Activated T-helper 1 cell treated with anti-CD3 and anti-CD28 coated beads, Interleukin-12 subunit alpha, Interleukin-12 subunit beta, Interleukin-2, Interleukin-4 antibody, amounts not matched to agents 30 ng/mL and 10 ng/mL and 1 ng/mL, durations not matched to agents 14 hours and 24 hours and 36 hours (primary cell): Measurements from ENCODE around the gene SAMD4A. TPM values are rescaled to one million over a fixed set of nuclear protein-coding genes. Genes with fewer than 3 reads are reported as not detected.

Source experiments
- DNase-seq: peaks from one replicate; pipeline ENCODE4 v3.0.0; 2021; ENCODE audit warnings: low spot score
- H3K27ac Mint-ChIP-seq: one replicate; pipeline ENCODE4 v1.8.0; 2021; ENCODE audit warnings: mild to moderate bottlenecking, mixed read lengths
- H3K27me3 Mint-ChIP-seq: one replicate; pipeline ENCODE4 v1.8.0; 2022; ENCODE audit warnings: mild to moderate bottlenecking, moderate library complexity, mixed read lengths; ENCODE audit not compliant: insufficient read depth
- H3K36me3 Mint-ChIP-seq: one replicate; pipeline ENCODE4 v1.8.0; 2021; ENCODE audit warnings: low read depth, mixed read lengths
- H3K4me1 Mint-ChIP-seq: one replicate; pipeline ENCODE4 v1.8.0; 2021; ENCODE audit warnings: low read depth, mixed read lengths
- H3K4me3 Mint-ChIP-seq: one replicate; pipeline ENCODE4 v1.8.0; 2021; ENCODE audit warnings: mild to moderate bottlenecking, moderate library complexity, mixed read lengths
- H3K9me3 Mint-ChIP-seq: one replicate; pipeline ENCODE4 v1.8.0; 2021; ENCODE audit warnings: mixed read lengths
- intact Hi-C: fragments of 100-400 bp; cut with micrococcal nuclease; formaldehyde crosslinking; loops from one replicate; pipeline ENCODE4 v1.15.1; 2024
- total RNA-seq: library from RNA; stranded (reverse); gene quantifications from 2 replicates; pipeline ENCODE4 v1.2.3, GENCODE V29; 2022

SAMD4A gene
- total RNA-seq, 1 donor from 2014 or later, result 1.8 TPM

DNA sequence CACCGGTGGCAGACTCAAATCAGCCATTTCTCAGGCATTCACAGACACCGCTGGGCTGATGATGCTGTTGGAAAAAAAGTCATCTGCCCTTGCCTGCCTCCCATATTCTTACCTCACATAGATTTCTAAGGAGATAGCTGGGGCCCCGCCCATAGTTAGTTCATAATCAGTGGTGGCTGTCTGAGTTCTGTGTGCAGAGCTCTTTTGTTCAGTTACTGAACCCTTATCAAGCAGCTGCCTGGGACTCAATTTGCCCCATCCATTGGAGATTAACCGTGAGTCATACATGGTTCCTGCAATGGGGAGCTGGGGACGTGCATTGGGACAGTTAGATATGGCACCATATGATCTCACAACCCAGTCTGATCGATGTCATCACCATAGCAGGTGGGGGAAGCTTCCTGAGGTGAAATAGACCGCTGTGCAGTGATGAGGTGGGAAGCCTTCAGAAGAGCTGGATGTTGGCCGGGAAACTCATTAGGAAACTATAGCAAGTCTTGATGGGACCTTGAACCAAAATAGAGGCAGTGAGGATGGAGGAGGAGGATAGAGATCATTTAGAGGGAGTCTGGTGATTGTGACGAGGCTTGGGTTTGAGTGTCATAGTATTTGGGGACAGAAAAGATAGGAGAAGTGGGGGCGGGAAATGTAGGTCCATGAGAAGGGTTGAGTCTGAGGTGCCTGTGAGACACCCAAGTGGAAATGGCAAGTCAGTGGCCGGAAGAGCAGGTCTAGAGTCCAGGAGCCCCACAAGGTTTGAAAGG, 187.9 kb downstream of the SAMD4A start:
- Mint-ChIP-seq H3K27ac (no peak overlapping the region), H3K9me3 (no peaks in the 10 kb centered on the region), H3K4me3 (no peak overlapping the region), H3K4me1 (peaks cover 10% of the 10 kb centered on the region), H3K27me3 (peaks cover 17% of the 10 kb centered on the region), H3K36me3 (no peaks in the 10 kb centered on the region)
- intact Hi-C loops, result no loop called here
- no peak for DNase-seq

DNA sequence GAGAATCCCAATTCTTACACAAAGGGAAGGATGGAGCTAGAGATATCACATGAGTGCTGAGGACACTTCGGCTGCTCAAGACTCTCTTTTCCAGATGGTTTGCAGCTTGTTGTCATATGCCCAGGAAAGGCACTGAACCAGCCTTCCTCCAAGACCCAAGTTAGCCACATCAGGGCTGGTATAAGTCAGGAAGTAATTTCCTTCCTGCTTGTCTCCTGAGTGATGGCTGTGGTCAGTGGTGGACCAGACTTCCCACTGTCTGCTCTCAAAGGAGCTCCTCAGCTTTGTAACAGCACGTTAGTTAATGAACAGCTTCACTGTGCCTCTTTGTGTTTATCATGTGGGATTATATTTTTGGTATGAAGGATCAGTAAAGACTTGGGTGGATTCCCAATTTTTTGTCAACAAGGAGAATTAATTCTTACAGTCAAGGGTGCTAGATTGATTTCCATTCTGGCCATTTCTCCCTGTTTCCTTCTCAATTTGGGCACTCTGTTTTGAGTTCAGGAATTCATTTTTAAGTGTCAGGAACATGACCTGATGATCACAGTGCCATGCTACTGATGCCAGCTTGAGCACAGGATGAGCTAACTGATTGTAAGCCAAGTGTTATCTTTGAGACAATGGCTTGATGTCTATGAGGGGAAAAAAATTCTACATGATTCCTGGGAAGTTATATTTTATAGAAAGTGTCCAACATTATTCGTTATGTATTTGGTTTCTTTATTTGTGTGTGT, 189.9 kb downstream of the SAMD4A start:
- no peak for DNase-seq
- H3K27ac Mint-ChIP-seq, result no peak overlapping the region
- no peaks in the 10 kb centered on the region for H3K9me3 Mint-ChIP-seq
- no peak overlapping the region for H3K4me3 Mint-ChIP-seq
- intact Hi-C loops, result no loop called here
- peaks cover 15% of the 10 kb centered on the region for H3K4me1 Mint-ChIP-seq
- peaks cover 13% of the 10 kb centered on the region for H3K27me3 Mint-ChIP-seq
- no peaks in the 10 kb centered on the region for H3K36me3 Mint-ChIP-seq

DNA sequence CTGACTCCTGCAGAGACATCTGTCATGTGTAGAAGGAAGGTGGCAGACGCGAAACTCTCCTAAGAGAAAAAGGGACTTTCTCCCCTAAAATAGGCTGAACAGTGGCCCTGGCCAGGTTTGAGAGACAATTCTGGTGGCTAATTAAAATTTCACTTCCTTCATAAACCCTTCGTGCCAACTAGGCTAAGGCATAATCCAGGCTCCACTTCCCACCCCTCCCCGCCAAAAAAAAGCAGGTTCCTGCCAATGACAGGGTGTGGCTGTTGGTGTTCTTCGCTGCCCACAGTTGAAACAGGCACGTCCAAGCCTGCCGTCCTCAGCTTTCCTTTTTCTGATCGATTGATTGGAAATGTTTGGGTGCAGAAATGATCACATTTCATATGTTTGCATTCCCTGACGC, 191.1 kb downstream of the SAMD4A start:
- no peaks in the 10 kb centered on the region for H3K36me3 Mint-ChIP-seq
- intact Hi-C loops, result no loop called here
- peaks cover 22% of the 10 kb centered on the region for H3K4me1 Mint-ChIP-seq
- no peaks in the 10 kb centered on the region for H3K9me3 Mint-ChIP-seq
- H3K4me3 Mint-ChIP-seq, result no peak overlapping the region
- no peak for DNase-seq
- peaks cover 13% of the 10 kb centered on the region for H3K27me3 Mint-ChIP-seq
- H3K27ac Mint-ChIP-seq, result no peak overlapping the region

GRCh38 chr14:54759982-54760585, 193.2 kb downstream of the SAMD4A start:
- no peaks in the 10 kb centered on the region for H3K9me3 Mint-ChIP-seq
- peaks cover 22% of the 10 kb centered on the region for H3K4me1 Mint-ChIP-seq
- intact Hi-C loops, result no loop called here
- no peak for DNase-seq
- H3K27ac Mint-ChIP-seq, result no peak overlapping the region
- no peaks in the 10 kb centered on the region for H3K36me3 Mint-ChIP-seq
- H3K27me3 Mint-ChIP-seq, result peaks cover 4% of the 10 kb centered on the region
- no peak overlapping the region for H3K4me3 Mint-ChIP-seq

- Mint-ChIP-seq H3K9me3 (no peaks in the 10 kb centered on the region), H3K27me3 (peaks cover 4% of the 10 kb centered on the region), H3K4me3 (no peak overlapping the region), H3K36me3 (no peaks in the 10 kb centered on the region), H3K4me1 (peaks cover 22% of the 10 kb centered on the region), H3K27ac (no peak overlapping the region)
- intact Hi-C loops, result no loop called here
- no peak for DNase-seq
Observed at GRCh38 chr14:54760866-54761575, 194.1 kb downstream of the SAMD4A start.

GRCh38 chr14:54761835-54762234, 194.9 kb downstream of the SAMD4A start:
- no peaks in the 10 kb centered on the region for H3K9me3 Mint-ChIP-seq
- H3K4me1 Mint-ChIP-seq, result peaks cover 23% of the 10 kb centered on the region
- no peak overlapping the region for H3K27ac Mint-ChIP-seq
- no peaks in the 10 kb centered on the region for H3K36me3 Mint-ChIP-seq
- no peak for DNase-seq
- intact Hi-C loops, result no loop called here
- no peaks in the 10 kb centered on the region for H3K27me3 Mint-ChIP-seq
- H3K4me3 Mint-ChIP-seq, result no peak overlapping the region

GRCh38 chr14:54762296-54762695, 195.4 kb downstream of the SAMD4A start:
- Mint-ChIP-seq H3K9me3 (no peaks in the 10 kb centered on the region), H3K4me3 (no peak overlapping the region), H3K27ac (no peak overlapping the region), H3K27me3 (no peaks in the 10 kb centered on the region), H3K4me1 (peaks cover 22% of the 10 kb centered on the region), H3K36me3 (no peaks in the 10 kb centered on the region)
- DNase-seq, result no peak
- intact Hi-C loops, result no loop called here

- Mint-ChIP-seq H3K36me3 (no peaks in the 10 kb centered on the region), H3K4me3 (no peak overlapping the region), H3K27ac (no peak overlapping the region), H3K4me1 (peaks cover 17% of the 10 kb centered on the region), H3K9me3 (no peaks in the 10 kb centered on the region), H3K27me3 (peaks cover 3% of the 10 kb centered on the region)
- intact Hi-C loops, result no loop called here
- no peak for DNase-seq
Observed at GRCh38 chr14:54763761-54764160, 196.8 kb downstream of the SAMD4A start.

GRCh38 chr14:54766276-54767138, 199.6 kb downstream of the SAMD4A start:
- Mint-ChIP-seq H3K9me3 (no peaks in the 10 kb centered on the region), H3K27me3 (peaks cover 18% of the 10 kb centered on the region), H3K36me3 (no peaks in the 10 kb centered on the region), H3K4me3 (no peak overlapping the region), H3K27ac (no peak overlapping the region), H3K4me1 (peaks cover 16% of the 10 kb centered on the region)
- no peak for DNase-seq
- intact Hi-C loops, result no loop called here

DNA sequence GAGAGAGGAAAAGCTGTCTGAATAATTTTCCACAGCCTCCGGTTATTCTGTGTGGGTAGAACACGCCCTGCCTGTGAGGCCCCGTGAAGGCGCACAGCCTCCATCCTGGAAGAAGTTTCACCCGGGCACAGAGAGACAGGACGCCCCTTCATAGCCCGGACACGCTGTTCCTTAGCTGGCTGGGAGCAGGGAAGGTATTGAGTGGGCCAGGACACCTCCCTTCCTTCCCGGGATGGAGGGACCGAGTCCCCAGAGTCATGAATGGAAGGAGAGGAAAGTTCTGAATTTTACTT, 200.2 kb downstream of the SAMD4A start:
- Mint-ChIP-seq H3K4me1 (peaks cover 12% of the 10 kb centered on the region), H3K36me3 (no peaks in the 10 kb centered on the region), H3K4me3 (no peak overlapping the region), H3K9me3 (no peaks in the 10 kb centered on the region), H3K27me3 (peaks cover 18% of the 10 kb centered on the region), H3K27ac (no peak overlapping the region)
- intact Hi-C loops, result no loop called here
- DNase-seq, result no peak

DNA sequence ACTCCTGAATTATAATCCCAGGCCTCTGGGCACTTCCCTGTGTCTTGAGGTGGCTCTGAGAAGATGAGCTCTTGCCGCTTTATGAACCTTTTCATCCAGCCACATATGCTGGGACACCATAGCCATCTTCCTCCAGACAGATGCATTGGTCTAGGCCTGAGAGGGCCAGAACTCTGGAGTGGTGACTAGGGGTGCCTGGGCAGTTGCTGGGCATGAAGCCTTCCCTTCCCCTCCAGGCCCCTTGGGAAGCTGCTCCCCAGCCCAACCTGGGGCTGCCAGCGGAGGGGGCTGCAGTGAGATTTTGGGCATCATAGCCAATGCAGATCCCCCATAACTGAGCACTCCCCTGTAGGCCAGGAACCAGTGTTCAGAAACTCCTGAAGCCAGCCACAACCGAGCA, 200.5 kb downstream of the SAMD4A start:
- intact Hi-C loops, result no loop called here
- DNase-seq, result no peak
- H3K4me3 Mint-ChIP-seq, result no peak overlapping the region
- H3K27me3 Mint-ChIP-seq, result peaks cover 18% of the 10 kb centered on the region
- H3K36me3 Mint-ChIP-seq, result no peaks in the 10 kb centered on the region
- H3K9me3 Mint-ChIP-seq, result no peaks in the 10 kb centered on the region
- peaks cover 13% of the 10 kb centered on the region for H3K4me1 Mint-ChIP-seq
- H3K27ac Mint-ChIP-seq, result no peak overlapping the region

- Mint-ChIP-seq H3K27ac (no peak overlapping the region), H3K4me3 (no peak overlapping the region), H3K36me3 (peaks cover 2% of the 10 kb centered on the region), H3K4me1 (peaks cover 22% of the 10 kb centered on the region), H3K27me3 (peaks cover 18% of the 10 kb centered on the region), H3K9me3 (no peaks in the 10 kb centered on the region)
- no peak for DNase-seq
- intact Hi-C loops, result no loop called here
Observed at GRCh38 chr14:54768501-54769129, 201.7 kb downstream of the SAMD4A start.
